GM18517 (cell line): Measurements from ENCODE around the gene MB21D2.
"Not testable (repeated sequence)": the region's sequence is repeated elsewhere in the genome, so short reads cannot be mapped to it uniquely, and the experiment has no call there.

Source experiments
- ATAC-seq: cut with Tn5 transposase; IDR thresholded peaks from one replicate; pipeline ENCODE4 v1.9.1; 2021; ENCODE audit warnings: mild to moderate bottlenecking, moderate library complexity; ENCODE audit not compliant: unreplicated experiment

MB21D2 gene

DNA sequence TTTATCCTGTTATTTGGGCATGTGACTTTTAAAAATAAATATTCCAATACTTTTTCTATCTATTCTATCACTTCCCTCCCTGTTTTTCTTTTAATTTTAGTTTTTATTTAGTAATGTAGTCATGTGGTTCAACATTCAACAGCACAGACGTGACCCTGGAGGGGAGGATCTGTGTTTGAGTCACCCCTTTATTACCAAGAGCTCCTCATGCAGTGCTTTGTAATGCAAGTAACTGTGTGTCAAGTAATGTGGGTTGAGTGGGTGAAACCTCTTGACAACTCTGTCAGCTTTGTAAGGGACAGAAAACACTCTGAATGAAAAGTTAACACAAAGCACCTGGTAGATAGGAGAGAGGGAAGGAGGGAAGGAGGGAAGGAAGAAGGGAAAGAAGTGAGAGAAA, 100.6 kb downstream of the MB21D2 start:
- no peak for ATAC-seq

GRCh38 chr3:192816351-192816750, 101.3 kb downstream of the MB21D2 start:
- ATAC-seq, result peak; percentile 42

GRCh38 chr3:192812743-192813383, 104.8 kb downstream of the MB21D2 start:
- no peak for ATAC-seq

- no peak for ATAC-seq
Measured at GRCh38 chr3:192805711-192806110, 111.9 kb downstream of the MB21D2 start.

DNA sequence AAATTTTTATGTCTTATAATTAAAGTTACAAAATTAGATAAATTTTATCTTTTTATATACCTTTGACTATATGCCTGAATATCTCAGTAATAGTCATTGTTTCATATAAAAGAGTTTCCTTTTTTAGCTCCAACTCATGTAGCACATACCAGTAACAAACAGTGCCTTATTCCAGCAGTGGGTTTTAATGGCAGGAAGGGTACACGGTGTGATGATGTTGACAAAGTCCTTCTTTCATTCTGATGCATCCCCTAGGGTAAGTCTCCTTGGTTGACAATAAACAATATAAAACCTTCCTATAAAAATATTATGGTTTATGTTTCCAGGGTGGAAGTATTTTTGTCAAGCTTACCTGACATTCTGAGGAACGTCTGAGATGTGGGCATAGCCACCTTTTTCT, 113.2 kb downstream of the MB21D2 start:
- ATAC-seq, result no peak

DNA sequence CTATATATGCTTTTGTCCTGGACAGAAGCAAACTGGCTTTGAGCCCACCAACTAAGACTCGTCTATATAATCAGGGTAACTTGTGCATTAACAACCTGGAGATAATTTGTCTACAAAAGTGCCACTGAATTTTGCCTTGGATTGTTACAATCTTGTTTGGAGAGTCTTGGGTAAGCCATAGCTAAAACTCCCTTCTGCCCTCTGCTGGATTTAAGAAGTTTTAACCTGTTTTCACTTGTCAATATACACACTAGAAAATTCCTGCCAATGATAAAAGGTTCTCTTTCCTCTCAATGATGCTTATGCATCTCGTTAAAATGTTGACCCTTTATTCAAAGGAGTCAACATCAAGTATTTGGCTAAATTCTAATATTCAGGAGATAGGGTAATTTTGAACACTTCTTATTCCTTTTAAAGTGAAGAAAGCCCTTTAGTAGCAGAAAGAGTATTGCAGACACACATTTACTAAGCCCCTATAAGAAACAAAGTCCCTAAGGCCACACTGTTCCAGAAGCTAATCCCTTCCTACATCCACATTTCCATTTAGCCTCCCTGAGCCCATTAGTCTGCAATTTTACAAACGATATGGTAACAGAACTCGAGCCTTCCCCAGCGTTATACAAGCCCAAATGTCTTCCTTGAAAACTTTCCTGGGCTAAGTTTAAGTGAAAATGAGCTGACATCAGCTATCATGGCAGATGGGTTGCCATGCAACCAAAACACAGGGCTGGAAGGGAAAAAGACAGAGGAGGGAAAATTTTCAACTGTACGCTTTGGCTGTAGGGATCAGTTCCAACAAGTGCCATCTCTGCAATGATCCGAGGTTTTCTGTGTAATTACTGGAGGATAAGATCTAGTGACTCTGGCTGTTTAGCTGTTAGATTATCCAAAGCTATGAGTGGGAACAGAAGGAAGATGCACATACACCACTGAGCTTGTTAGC, 114.4 kb downstream of the MB21D2 start:
- ATAC-seq, result no peak

DNA sequence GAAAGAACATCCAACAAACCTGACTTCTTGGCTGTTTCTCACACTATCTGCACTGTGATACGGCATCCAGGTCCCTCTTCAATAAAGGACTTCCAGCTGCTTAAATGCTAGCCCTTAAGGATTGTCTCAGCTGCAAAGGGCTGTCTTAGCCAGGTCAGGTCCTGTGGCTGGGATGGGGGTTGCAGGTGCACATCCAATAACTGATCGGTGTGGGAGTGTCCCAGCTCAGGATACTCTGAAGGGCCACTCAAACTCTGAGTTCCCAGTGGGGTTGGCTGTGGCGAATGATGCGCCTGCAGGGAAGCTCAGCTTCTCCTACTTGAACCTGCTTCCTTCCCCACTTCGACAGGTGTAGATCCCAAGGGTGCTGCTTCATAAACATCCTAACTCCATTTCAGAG, 115.7 kb downstream of the MB21D2 start:
- no peak for ATAC-seq

- no peak for ATAC-seq
Measured at GRCh38 chr3:192799721-192800120, 117.9 kb downstream of the MB21D2 start.

DNA sequence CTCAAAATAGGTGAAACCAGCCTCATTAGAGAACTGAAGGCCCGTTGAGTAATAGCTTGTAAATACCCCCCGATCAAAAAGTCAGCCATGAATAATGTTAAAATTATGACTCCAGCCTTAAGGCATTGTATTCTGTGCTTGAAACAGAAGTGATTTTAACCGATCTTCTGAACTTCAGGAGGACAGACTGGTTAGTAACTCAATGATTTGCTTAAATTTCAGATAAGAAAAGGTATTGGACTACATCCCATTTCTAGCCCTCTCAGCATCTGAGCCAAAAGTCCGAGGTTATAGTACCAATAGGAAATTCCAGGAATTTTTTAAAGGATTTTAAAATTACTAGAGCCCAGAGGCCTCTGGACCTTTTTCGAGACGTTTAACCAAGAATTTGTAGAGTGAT, 122.6 kb downstream of the MB21D2 start:
- ATAC-seq, result no peak

- ATAC-seq, result no peak
Measured at GRCh38 chr3:192794216-192794615, 123.4 kb downstream of the MB21D2 start.

GRCh38 chr3:192788816-192789515, 128.7 kb downstream of the MB21D2 start:
- ATAC-seq, result not testable (repeated sequence)

- ATAC-seq, result no peak
Measured at GRCh38 chr3:192778508-192778907, 139.1 kb downstream of the MB21D2 start.

DNA sequence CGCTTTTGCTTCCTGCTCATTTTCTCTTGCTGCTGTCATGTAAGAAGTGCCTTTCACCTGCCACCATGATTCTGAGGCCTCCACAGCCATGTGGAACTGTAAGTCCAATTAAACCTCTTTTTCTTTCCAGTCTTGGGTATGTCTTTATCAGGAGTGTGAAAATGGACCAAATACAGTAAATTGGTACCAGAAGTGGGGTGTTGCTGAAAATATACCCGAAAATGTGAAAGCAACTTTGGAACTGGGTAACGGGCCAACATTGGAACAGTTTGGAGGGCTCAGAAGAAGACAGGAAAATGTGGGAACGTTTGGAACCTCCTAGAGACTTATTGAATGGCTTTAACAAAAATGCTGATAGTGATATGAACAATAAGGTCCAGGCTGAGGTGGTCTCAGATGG, 143.3 kb downstream of the MB21D2 start:
- not testable (repeated sequence) for ATAC-seq

GRCh38 chr3:192772240-192772894, 145.3 kb downstream of the MB21D2 start:
- no peak for ATAC-seq

DNA sequence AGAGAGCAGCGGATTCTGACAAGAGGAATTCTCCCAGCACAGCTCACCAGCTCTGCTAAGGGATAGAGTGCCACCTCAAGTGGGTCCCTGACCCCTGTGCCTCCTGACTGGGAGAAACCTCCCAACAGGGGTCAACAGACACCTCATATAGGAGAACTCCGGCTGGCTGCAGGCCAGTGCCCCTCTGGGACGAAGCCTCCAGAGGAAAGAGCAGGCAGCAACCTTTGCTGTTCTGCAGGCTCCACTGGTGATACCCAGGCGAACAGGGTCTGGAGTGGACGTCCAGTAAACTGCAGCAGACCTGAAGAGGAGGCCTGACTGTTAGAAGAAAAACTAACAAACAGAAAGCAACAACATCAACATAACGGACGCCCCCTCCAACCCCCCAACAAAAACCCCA, 159.0 kb downstream of the MB21D2 start:
- ATAC-seq, result no peak

DNA sequence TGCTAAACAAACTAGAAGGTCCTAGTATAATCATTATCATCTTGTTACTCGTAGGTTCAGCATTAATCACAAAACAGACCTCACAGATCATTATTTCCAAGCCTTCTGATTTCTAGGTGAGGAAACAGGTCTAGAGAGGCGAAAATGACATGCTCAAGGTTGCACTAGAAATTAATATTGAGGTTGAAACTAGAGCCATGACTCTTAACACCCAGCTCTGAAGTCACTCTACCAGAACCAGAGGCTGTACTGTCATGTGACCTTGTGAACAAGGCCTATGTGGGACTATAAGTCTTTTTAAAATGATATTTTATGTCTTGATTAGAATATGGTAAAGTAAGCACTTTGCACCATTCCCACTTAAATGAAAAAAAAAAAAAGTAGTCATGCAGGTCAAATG, 166.5 kb downstream of the MB21D2 start:
- ATAC-seq, result no peak

DNA sequence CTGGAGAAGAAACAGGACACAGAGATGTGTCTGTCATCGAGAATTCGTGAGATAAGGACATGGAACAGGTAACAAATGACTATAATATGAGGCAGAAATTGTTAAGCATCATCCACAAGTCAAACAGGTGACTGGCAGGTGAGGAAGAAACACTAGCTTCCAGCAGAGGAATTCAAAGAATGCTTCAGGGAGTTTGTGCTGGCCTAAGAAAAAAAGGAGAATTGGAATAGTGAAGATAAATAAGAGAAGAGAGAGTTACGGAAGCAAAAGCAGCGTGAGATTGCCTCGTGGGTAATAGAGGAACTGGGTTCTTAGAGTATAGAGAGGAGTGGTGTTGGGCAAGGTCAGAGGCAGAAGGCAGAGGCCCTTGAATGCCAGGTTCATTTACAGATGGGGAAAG, 167.5 kb downstream of the MB21D2 start:
- no peak for ATAC-seq

- no peak for ATAC-seq
Measured at GRCh38 chr3:192747746-192748145, 169.9 kb downstream of the MB21D2 start.

DNA sequence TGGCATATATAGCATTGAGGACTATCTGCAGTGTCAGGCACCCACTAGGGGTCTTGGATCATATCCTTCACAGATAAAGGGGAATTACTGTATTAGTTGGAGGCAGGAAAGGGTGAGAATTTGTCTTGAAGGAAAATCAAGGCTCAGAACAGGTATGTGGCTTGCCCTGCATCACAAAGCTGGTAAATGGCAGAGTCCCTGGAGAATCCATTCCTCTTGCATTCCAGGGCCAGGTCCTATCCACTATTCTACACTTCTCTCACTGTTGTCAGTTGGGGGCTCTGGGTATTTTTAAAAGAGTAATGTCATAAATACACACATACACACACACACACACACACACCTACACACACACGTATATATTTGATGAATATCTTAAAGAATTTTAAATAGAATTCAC, 170.5 kb downstream of the MB21D2 start:
- ATAC-seq, result no peak
